WI38 (cell line): ENCODE measurements around the gene LCLAT1.

Source experiments
- H3K4me3 ChIP-seq: 2 replicates; pipeline ENCODE4 v1.5.1; 2011; ENCODE audit warnings: low read depth, mild to moderate bottlenecking, control low read depth, low read length
- TF ChIP-seq, protein P1 (sequence below): IDR thresholded peaks from 2 replicates; pipeline ENCODE4 v1.5.1; 2012; ENCODE audit warnings: low read depth, mild to moderate bottlenecking, control low read depth, low read length

Gene LCLAT1

DNA sequence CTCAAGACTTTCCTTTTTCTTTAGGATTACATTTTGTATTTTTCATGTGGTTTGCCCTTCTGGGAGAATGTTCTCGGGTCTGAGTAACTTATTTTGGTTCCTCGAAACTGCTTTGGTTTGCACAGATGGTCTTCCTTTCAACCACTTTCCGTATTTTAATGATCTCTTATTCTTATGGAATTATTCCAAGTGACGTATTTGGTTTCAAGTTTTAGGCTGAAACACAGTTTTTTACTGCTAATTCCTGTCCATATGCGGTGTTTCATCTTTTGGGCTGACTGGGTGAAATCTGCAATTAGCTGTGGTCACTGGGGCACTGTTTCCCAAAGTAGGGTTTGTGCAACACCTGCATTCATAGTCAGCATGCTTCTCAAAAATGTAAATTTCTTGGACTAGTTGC lies 237.5 kb downstream of the LCLAT1 start:
- H3K4me3 ChIP-seq: no peak overlapping the region
- TF ChIP-seq, protein P1, sequence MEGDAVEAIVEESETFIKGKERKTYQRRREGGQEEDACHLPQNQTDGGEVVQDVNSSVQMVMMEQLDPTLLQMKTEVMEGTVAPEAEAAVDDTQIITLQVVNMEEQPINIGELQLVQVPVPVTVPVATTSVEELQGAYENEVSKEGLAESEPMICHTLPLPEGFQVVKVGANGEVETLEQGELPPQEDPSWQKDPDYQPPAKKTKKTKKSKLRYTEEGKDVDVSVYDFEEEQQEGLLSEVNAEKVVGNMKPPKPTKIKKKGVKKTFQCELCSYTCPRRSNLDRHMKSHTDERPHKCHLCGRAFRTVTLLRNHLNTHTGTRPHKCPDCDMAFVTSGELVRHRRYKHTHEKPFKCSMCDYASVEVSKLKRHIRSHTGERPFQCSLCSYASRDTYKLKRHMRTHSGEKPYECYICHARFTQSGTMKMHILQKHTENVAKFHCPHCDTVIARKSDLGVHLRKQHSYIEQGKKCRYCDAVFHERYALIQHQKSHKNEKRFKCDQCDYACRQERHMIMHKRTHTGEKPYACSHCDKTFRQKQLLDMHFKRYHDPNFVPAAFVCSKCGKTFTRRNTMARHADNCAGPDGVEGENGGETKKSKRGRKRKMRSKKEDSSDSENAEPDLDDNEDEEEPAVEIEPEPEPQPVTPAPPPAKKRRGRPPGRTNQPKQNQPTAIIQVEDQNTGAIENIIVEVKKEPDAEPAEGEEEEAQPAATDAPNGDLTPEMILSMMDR: no peak

DNA sequence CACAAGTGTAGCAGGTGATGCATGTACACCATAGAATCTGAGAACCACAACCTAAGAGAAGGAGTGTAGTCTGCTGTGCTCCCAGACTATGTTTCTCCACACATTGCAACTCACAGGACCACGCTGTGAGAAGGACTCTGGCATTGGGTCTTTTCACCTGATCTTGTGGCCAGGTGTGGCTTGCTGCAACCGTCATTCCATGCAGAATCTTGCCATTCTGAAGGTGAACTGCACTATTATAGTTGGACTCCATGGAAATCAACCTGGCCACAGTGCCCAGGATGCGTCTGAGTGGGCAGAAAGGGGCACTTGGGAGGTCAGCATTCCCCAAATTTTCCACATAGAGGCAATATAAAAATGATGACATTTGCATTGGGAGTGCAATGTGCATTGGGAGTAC lies 237.9 kb downstream of the LCLAT1 start:
- no peak overlapping the region for H3K4me3 ChIP-seq
- TF ChIP-seq, protein P1: no peak

DNA sequence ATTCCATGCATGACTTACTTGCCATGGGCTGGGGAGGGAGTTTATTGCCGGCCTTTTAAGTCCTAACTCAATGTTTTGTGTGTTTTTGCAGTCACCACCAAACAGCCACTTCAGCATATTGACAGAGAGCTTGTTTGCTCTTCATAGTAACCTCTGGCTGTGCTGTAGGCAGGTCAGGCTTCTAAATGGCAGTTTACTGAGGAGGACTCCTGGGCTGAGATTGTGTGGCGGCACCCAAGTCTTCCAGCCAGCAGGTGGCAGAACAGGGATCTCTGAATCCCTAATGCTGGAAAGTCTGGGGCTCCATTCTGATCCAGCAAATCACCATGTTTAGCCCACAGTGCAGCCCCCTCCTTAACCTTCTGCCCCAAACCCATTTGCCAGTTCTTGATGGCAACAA lies 239.0 kb downstream of the LCLAT1 start:
- TF ChIP-seq, protein P1: no peak
- H3K4me3 ChIP-seq: no peak overlapping the region

DNA sequence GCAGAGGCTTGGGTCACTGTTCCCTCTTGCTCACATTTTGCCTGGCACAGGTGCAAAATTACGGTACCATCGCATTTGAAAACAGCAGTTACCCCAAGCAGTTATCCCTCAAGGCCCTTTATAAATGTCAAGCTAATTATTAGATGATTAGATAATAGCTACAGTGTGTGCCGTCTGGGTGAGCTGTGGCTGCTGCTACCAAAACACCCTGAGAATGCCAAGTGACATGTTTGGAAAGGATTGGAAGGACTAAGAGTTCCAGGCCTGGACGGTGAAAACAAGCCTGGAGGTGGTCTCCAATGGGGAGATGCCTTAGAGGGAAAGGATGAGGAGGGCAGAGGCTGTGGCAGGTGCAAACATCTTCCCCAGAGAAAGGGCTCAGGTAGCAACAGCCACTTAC lies 239.6 kb downstream of the LCLAT1 start:
- H3K4me3 ChIP-seq: no peak overlapping the region
- TF ChIP-seq, protein P1: no peak

DNA sequence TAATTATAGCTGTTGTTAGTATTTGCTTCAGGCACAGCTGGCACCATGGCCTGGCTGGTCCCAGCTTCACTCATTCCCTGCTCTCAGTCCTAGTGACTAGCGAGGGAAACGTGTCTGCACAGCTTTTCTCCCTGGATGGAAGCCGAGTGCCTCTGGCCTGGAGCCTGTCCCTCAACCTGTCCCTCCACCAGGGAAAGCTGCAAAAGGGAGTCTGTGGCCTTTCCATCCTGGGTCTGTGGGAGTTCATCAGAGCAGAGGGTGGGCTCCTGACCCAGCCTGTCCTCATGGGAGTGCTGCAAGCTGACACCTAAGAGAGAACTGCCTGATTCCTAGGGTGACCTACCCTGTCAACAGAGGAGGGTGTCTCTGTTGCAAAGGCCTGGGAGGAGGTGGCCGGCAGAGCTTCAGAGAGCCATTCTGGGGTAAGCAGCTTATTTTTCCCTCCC lies 241.9 kb downstream of the LCLAT1 start:
- TF ChIP-seq, protein P1: no peak

DNA sequence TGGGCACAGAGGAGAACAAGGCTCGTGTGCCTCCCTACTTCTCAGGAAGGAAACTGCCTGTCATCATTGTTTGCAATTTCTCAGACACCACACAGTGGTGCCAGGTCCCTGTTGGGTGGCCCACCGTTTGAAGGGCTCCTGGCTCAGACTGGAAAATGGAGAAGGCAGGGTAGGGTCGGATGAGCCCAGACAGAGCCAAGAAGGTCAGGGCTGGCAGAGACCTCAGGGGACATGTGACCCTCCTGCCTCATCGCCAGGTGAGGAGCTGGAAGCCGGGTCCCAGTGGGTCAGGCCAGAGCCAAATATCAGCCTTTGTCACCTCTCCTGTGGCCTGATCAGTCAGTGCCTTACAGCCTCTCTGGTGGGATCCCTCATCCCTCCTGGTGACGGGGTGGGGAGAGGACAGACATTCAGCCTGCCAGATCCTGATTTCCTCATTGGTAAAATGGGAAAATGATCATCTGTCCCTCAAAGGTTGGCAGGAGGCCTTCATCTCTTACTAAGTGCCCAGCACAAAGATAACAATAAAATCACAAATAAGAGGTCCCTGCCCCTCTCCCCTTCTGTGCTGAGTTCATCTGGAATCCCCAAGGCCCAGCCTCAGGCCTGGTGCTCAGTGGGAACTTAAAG lies 242.6 kb downstream of the LCLAT1 start:
- TF ChIP-seq, protein P1: no peak

More for the DNA sequence above, 241.9 kb downstream of the LCLAT1 start:
- H3K4me3 ChIP-seq: no peak overlapping the region

DNA sequence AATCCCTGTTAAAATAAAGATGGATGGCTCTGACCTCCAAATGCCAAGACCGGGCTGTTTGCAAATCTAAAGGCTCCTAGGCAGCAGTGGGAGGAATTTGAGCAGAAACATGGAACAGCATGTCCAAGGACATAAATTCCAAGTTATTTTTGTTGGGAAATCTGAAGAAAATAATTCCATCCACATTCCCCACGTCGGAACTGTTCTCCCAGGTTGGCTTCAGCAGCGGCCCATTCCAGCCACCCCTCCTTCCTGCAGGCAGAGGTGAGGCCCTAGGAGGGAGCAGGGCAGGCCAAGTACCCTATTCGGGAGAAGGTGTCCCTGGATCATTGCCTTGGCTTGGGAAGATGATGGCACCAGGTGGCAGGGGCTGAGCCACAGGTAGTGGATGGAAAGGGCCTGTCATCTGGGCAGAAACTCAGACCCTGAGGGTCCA lies 243.1 kb downstream of the LCLAT1 start:
- no peak overlapping the region for H3K4me3 ChIP-seq
- TF ChIP-seq, protein P1: no peak

More for the DNA sequence above, 242.6 kb downstream of the LCLAT1 start:
- no peak overlapping the region for H3K4me3 ChIP-seq
